Measurements from ENCODE around the gene RBM27. TPM values are rescaled to one million over a fixed set of nuclear protein-coding genes. Genes with fewer than 3 reads are reported as not detected.
"Not testable (repeated sequence)": the region's sequence is repeated elsewhere in the genome, so short reads cannot be mapped to it uniquely, and the experiment has no call there.

RBM27 gene
- total RNA-seq, 4 donors from 2014 or later = 14.9 to 38.9 (median 17.3) TPM

GRCh38 chr5:146209714-146210113, 6.3 kb downstream of the RBM27 start:
- no peak for DNase-seq (ENCODE audit: low spot score)
- TF ChIP-seq CTCF (IDR thresholded peaks at IDR 0.05) = no peak
- no peak for ATAC-seq (ENCODE audit: low FRiP score)

- not testable (repeated sequence) for ATAC-seq (ENCODE audit: low FRiP score); DNase-seq (ENCODE audit: low spot score)
These were observed 7.4 kb downstream of the RBM27 start for GRCh38 chr5:146210810-146211209.

GRCh38 chr5:146213210-146213826, 9.9 kb downstream of the RBM27 start:
- ATAC-seq (ENCODE audit: low FRiP score) (no peak), DNase-seq (ENCODE audit: low spot score) (no peak)
- no peak for TF ChIP-seq CTCF (IDR thresholded peaks at IDR 0.05)

GRCh38 chr5:146214881-146215280, 11.5 kb downstream of the RBM27 start:
- ATAC-seq (ENCODE audit: low FRiP score); DNase-seq (ENCODE audit: low spot score): not testable (repeated sequence)

GRCh38 chr5:146218168-146218567, 14.8 kb downstream of the RBM27 start:
- DNase-seq (ENCODE audit: low spot score) = no peak
- TF ChIP-seq CTCF (IDR thresholded peaks at IDR 0.05) = no peak
- ATAC-seq (ENCODE audit: low FRiP score) = no peak

- no peak for DNase-seq (ENCODE audit: low spot score)
- TF ChIP-seq CTCF (IDR thresholded peaks at IDR 0.05) = no peak
- no peak for ATAC-seq (ENCODE audit: low FRiP score)
These were observed 15.8 kb downstream of the RBM27 start for GRCh38 chr5:146219243-146219642.

GRCh38 chr5:146221234-146221633, 17.8 kb downstream of the RBM27 start:
- no peak for TF ChIP-seq CTCF (IDR thresholded peaks at IDR 0.05)
- ATAC-seq (ENCODE audit: low FRiP score) = no peak
- DNase-seq (ENCODE audit: low spot score) = no peak

GRCh38 chr5:146222005-146222404, 18.6 kb downstream of the RBM27 start:
- ATAC-seq (ENCODE audit: low FRiP score) (no peak), DNase-seq (ENCODE audit: low spot score) (no peak)
- no peak for TF ChIP-seq CTCF (IDR thresholded peaks at IDR 0.05)

Data from omental fat pad (tissue), 4 donors.